SK-N-SH treated with all-trans-retinoic acid at 6 μM for 48 hours (cell line): ENCODE results near the gene ODC1.
"Not testable (repeated sequence)": the region's sequence is repeated elsewhere in the genome, so short reads cannot be mapped to it uniquely, and the experiment has no call there.

ENCODE experiments used
- ATAC-seq: fragments of 200-7000 bp; cut with Tn5 transposase; 3 replicates; pipeline ENCODE4 v1.9.1; 2020; ENCODE audit warnings: mild to moderate bottlenecking, moderate library complexity
- ARNTL ChIP-seq: fragments of 450-650 bp; formaldehyde crosslinking; IDR thresholded peaks from 2 replicates; pipeline ENCODE4 v1.5.0; 2020; ENCODE audit warnings: low read depth, mild to moderate bottlenecking, moderate library complexity, borderline replicate concordance
- CREB5 ChIP-seq: fragments of 250-450 bp; sonication (Bioruptor Pico); IDR thresholded peaks from 2 replicates; pipeline ENCODE4 v1.5.1; 2020; ENCODE audit warnings: low read depth, mild to moderate bottlenecking, moderate library complexity
- CSRNP3 ChIP-seq: fragments of 250-450 bp; sonication (Bioruptor Pico); IDR thresholded peaks from 2 replicates; pipeline ENCODE4 v1.5.1; 2021; ENCODE audit warnings: mild to moderate bottlenecking, moderate library complexity
- GLIS3 ChIP-seq: fragments of 250-450 bp; sonication (Bioruptor Pico); IDR thresholded peaks from 2 replicates; pipeline ENCODE4 v1.5.0; 2020; ENCODE audit warnings: mild to moderate bottlenecking, moderate library complexity
- ISL1 ChIP-seq: fragments of 250-450 bp; sonication (Bioruptor Pico); IDR thresholded peaks from 2 replicates; pipeline ENCODE4 v2.1.2; 2022; ENCODE audit warnings: mild to moderate bottlenecking, moderate library complexity
- POU6F1 ChIP-seq: fragments of 250-450 bp; sonication (Bioruptor Pico); IDR thresholded peaks from 2 replicates; pipeline ENCODE4 v1.8.0; 2021; ENCODE audit warnings: low read depth, mild to moderate bottlenecking, moderate library complexity, borderline replicate concordance
- TCF4 ChIP-seq: fragments of 250-450 bp; sonication (Bioruptor Pico); IDR thresholded peaks from 2 replicates; pipeline ENCODE4 v1.8.0; 2021; ENCODE audit warnings: mild to moderate bottlenecking, moderate library complexity, borderline replicate concordance
- TSHZ2 ChIP-seq: fragments of 250-450 bp; sonication (Bioruptor Pico); IDR thresholded peaks from 2 replicates; pipeline ENCODE4 v1.5.0; 2020; ENCODE audit warnings: mild to moderate bottlenecking, moderate library complexity
- ZFP3 ChIP-seq: fragments of 250-450 bp; sonication (Bioruptor Pico); IDR thresholded peaks from 2 replicates; pipeline ENCODE4 v1.5.0; 2020; ENCODE audit warnings: mild to moderate bottlenecking, moderate library complexity
- ZFP30 ChIP-seq: fragments of 450-650 bp; formaldehyde crosslinking; IDR thresholded peaks from 2 replicates; pipeline ENCODE4 v1.5.0; 2022; ENCODE audit warnings: mild to moderate bottlenecking, moderate library complexity
- ZNF565 ChIP-seq: fragments of 450-650 bp; formaldehyde crosslinking; conservative IDR thresholded peaks from 2 replicates; pipeline ENCODE4 v1.5.0; 2020; ENCODE audit warnings: low read depth, mild to moderate bottlenecking, moderate library complexity

ODC1 gene

GRCh38 chr2:10462178-10463083 is 14.3 kb upstream of the ODC1 start (continued):
- TF ChIP-seq TSHZ2 (CRISPR knock-in tag) (no peak), ARNTL (no peak), POU6F1 (CRISPR knock-in tag) (no peak), CSRNP3 (CRISPR knock-in tag) (no peak)

- ATAC-seq: no peak; the same call in 2 of the 3 replicates
- TF ChIP-seq GLIS3 (CRISPR knock-in tag) (no peak), ARNTL (no peak), ZNF565 (no peak), ZFP3 (no peak), ZFP30 (CRISPR knock-in tag) (no peak), TSHZ2 (CRISPR knock-in tag) (no peak), CSRNP3 (CRISPR knock-in tag) (no peak), CREB5 (CRISPR knock-in tag) (no peak)
These were observed 12.3 kb upstream of the ODC1 start for GRCh38 chr2:10460366-10460796.

GRCh38 chr2:10457846-10458598 is 9.9 kb upstream of the ODC1 start:
- TF ChIP-seq ISL1 (CRISPR knock-in tag) (no peak), TCF4 (CRISPR knock-in tag) (0 out of 2 replicates have a peak, but pooled peaks have one; percentile 15)
- no peak for ATAC-seq

GRCh38 chr2:10457195-10457594 is 9.1 kb upstream of the ODC1 start:
- not testable (repeated sequence) for ATAC-seq
